Mucosa of descending colon (tissue), 3 donors: Measurements from ENCODE around the gene NELFA. TPM values are rescaled to one million over a fixed set of nuclear protein-coding genes. Genes with fewer than 3 reads are reported as not detected.
"Not testable (repeated sequence)": the region's sequence is repeated elsewhere in the genome, so short reads cannot be mapped to it uniquely, and the experiment has no call there.

Source experiments
- ATAC-seq: fragments of 200-7000 bp; cut with Tn5 transposase; one replicate; pipeline ENCODE4 v1.9.1; 2020; ENCODE audit warnings: mild to moderate bottlenecking, moderate library complexity
- DNase-seq, 3 donors: peaks; one replicate each; pipeline ENCODE4 v3.0.0-alpha.2; 2020
- H3K36me3 ChIP-seq: fragments of 200-600 bp; one replicate; pipeline ENCODE4 v1.8.0; 2021; ENCODE audit warnings: low read depth, mild to moderate bottlenecking
- H3K4me1 ChIP-seq: fragments of 200-600 bp; one replicate; pipeline ENCODE4 v1.8.0; 2021; ENCODE audit warnings: low read depth, mild to moderate bottlenecking
- H3K4me3 ChIP-seq: fragments of 200-600 bp; one replicate; pipeline ENCODE4 v1.8.0; 2021; ENCODE audit warnings: mild to moderate bottlenecking
- H3K9me3 ChIP-seq: fragments of 200-600 bp; one replicate; pipeline ENCODE4 v1.8.0; 2021; ENCODE audit warnings: mild to moderate bottlenecking
- intact Hi-C, 2 donors: fragments of 100-400 bp; cut with DNase I in 1 of 2; cut with micrococcal nuclease in 1 of 2; formaldehyde crosslinking; loops; one replicate each; pipeline versions ENCODE4 v1.11.0 to v1.11.1; 2022; cut with DNase I, micrococcal nuclease
- total RNA-seq, 3 donors: library from RNA; stranded (reverse); fragmentation: NEBNext Ultra II Directional in 2 of 3; extraction: Animal tissue kit (Norgen Biotek cat#: 25700) in 2 of 3; gene quantifications; one replicate each; pipeline versions ENCODE4 v1.2.1 to v1.2.4, GENCODE V29; 2021 to 2023
- TF ChIP-seq, protein P1 (sequence below): fragments of 200-600 bp; IDR thresholded peaks from one replicate; pipeline ENCODE4 v1.8.0; 2022; ENCODE audit warnings: antibody characterized with exemption, mild to moderate bottlenecking
- donor health status: DM: no; HTN: no; CAD: no; lungs with moderate emphysema.
- donor health status: DM: no; HTN: no; CAD: no.
- donor health status: DM: no; HTN: yes; CAD: no.

NELFA gene
- total RNA-seq, 3 donors from 2014 or later, result 31.1 to 34.2 (median 31.5) TPM

GRCh38 chr4:1998296-1998695 is 10.5 kb downstream of the NELFA start:
- Histone ChIP-seq H3K9me3 (peaks cover 3% of the 10 kb centered on the region), H3K36me3 (no peaks in the 10 kb centered on the region), H3K4me1 (no peaks in the 10 kb centered on the region), H3K4me3 (no peak overlapping the region)
- ATAC-seq, result peak; percentile 48
- intact Hi-C loops, result no loop called here
- DNase-seq, result no peak
- TF ChIP-seq, protein P1, sequence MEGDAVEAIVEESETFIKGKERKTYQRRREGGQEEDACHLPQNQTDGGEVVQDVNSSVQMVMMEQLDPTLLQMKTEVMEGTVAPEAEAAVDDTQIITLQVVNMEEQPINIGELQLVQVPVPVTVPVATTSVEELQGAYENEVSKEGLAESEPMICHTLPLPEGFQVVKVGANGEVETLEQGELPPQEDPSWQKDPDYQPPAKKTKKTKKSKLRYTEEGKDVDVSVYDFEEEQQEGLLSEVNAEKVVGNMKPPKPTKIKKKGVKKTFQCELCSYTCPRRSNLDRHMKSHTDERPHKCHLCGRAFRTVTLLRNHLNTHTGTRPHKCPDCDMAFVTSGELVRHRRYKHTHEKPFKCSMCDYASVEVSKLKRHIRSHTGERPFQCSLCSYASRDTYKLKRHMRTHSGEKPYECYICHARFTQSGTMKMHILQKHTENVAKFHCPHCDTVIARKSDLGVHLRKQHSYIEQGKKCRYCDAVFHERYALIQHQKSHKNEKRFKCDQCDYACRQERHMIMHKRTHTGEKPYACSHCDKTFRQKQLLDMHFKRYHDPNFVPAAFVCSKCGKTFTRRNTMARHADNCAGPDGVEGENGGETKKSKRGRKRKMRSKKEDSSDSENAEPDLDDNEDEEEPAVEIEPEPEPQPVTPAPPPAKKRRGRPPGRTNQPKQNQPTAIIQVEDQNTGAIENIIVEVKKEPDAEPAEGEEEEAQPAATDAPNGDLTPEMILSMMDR, result no peak

GRCh38 chr4:1997712-1998111 is 11.1 kb downstream of the NELFA start:
- Histone ChIP-seq H3K4me1 (no peaks in the 10 kb centered on the region), H3K4me3 (no peak overlapping the region), H3K36me3 (no peaks in the 10 kb centered on the region), H3K9me3 (peaks cover 3% of the 10 kb centered on the region)
- TF ChIP-seq, protein P1, result no peak
- intact Hi-C loops, result no loop called here
- ATAC-seq (no peak), DNase-seq (no peak)

GRCh38 chr4:1996866-1997611 is 11.7 kb downstream of the NELFA start:
- intact Hi-C loops, result no loop called here
- Histone ChIP-seq H3K36me3 (no peaks in the 10 kb centered on the region), H3K9me3 (peaks cover 3% of the 10 kb centered on the region), H3K4me1 (no peaks in the 10 kb centered on the region), H3K4me3 (no peak overlapping the region)
- TF ChIP-seq, protein P1, result no peak
- DNase-seq, result no peak
- ATAC-seq, result no peak

GRCh38 chr4:1994938-1995337 is 13.8 kb downstream of the NELFA start:
- TF ChIP-seq, protein P1, result no peak
- intact Hi-C loops, result no loop called here

DNA sequence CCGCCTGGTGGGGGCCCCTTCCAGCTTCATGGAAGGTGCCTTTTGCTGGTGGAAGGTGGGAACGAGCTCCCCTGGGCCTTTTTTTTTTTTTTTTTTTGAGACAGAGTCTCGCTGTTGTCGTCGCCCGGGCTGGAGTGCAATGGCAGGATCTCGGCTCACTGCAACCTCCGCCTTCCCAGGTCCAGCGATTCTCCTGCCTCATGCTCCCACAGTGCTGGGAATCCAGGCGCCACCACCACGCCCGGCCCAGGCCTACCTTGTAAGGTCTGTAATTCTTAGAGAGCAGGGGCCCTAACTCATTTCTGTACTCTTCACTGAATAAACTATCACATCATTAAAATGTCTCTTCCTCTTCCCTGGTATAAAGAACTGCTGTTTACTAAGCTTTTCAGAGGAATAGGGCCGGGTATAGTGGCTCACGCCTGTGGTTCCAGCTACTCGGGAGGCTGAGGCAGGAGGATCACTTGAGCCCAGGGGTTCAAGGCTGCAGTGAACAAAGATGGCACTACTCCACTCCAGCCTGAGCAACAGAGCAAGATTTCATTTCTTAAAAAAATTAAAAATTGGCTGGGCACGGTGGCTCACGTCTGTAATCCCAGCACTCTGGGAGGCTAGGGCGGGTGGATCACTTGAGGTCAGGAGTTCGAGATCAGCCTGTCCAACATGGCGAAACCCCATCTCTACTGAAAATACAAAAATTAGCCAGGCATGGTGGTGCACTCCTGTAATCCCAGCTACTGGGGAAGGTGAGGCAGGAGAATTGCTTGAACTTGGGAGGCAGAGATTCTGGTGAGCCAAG is 14.9 kb downstream of the NELFA start:
- H3K36me3 ChIP-seq, ATAC-seq, intact Hi-C loops, H3K4me1 ChIP-seq, DNase-seq, H3K9me3 ChIP-seq, H3K4me3 ChIP-seq: not testable (repeated sequence)

More at GRCh38 chr4:1994938-1995337, 13.8 kb downstream of the NELFA start:
- Histone ChIP-seq H3K36me3 (no peaks in the 10 kb centered on the region), H3K4me3 (no peak overlapping the region), H3K9me3 (peaks cover 3% of the 10 kb centered on the region), H3K4me1 (no peaks in the 10 kb centered on the region)
- ATAC-seq (no peak), DNase-seq (no peak)

DNA sequence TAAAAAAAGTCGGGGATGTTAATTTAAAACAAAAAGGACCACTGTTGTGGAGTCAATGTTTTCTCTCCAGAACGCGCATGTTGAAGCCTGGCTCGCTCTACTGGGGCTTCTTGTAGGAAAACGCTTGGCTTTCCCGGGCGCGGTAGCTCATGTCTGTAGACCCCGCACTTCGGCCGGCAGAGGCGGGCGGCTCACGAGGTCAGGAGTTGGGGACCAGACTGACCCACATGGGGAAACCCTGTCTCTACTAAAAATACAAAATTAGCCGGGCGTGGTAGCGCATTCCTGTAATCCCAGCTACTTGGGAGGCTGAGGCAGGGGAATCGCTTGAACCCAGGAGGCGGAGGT is 15.6 kb downstream of the NELFA start:
- TF ChIP-seq, protein P1, result no peak
- DNase-seq (no peak), ATAC-seq (no peak)
- intact Hi-C loops, result no loop called here
- peaks cover 3% of the 10 kb centered on the region for H3K9me3 ChIP-seq
- H3K4me1 ChIP-seq, result no peaks in the 10 kb centered on the region
- H3K4me3 ChIP-seq, result no peak overlapping the region
- H3K36me3 ChIP-seq, result no peaks in the 10 kb centered on the region
